AG04449 (cell line): ENCODE data around the gene AGBL4.

ENCODE experiments used
- CTCF ChIA-PET: fragments of 350-600 bp; formaldehyde crosslinking; extraction: SDS; loops from one replicate; lab custom pipeline; 2021; ENCODE audit warnings: antibody characterized with exemption; lab: Yijun Ruan, JAX
- POLR2A ChIA-PET: fragments of 400-600, 350-600 bp; formaldehyde crosslinking; extraction: SDS; loops from one replicate; lab custom pipeline; 2020; ENCODE audit warnings: antibody characterized with exemption, inconsistent platforms; lab: Yijun Ruan, JAX
- DNase-seq: peaks from one replicate; pipeline ENCODE4 v3.0.0-alpha.2; 2010; ENCODE audit warnings: low read depth, low spot score
- H3K4me3 ChIP-seq: 2 replicates; pipeline ENCODE4 v1.5.1; 2011; ENCODE audit warnings: low read depth, mild to moderate bottlenecking, control low read depth, low read length
- CTCF ChIP-seq: IDR thresholded peaks from one replicate; pipeline ENCODE4 v1.5.1; 2011; ENCODE audit warnings: mild to moderate bottlenecking, moderate library complexity, low read length, control low read depth, inconsistent platforms; ENCODE audit not compliant: insufficient read depth; ENCODE audit errors: missing control alignments

The AGBL4 gene

GRCh38 chr1:48906729-48907128, 1117.0 kb downstream of the AGBL4 start:
- H3K4me3 ChIP-seq, result no peak overlapping the region
- ChIA-PET POLR2A (no interaction called here), CTCF (interaction anchor here (0.7 to 1.6 kb wide), 4 partner anchors 9 to 13 kb away, joined by 3 to 7 read pairs (median 3); no protein-coding TSS in a partner anchor)
- DNase-seq, result no peak
- no peak for TF ChIP-seq CTCF

- no peak for DNase-seq
- H3K4me3 ChIP-seq, result no peak overlapping the region
- TF ChIP-seq CTCF, result no peak
- POLR2A ChIA-PET, result no interaction called here
- CTCF ChIA-PET, result interaction anchor here (0.7 to 1.6 kb wide), 3 partner anchors 9 to 13 kb away, joined by 3 to 7 read pairs (median 3); no protein-coding TSS in a partner anchor
Measured at GRCh38 chr1:48906164-48906563, 1117.6 kb downstream of the AGBL4 start.

GRCh38 chr1:48903291-48903690, 1120.5 kb downstream of the AGBL4 start:
- CTCF ChIA-PET, result no interaction called here
- POLR2A ChIA-PET, result no interaction called here
- TF ChIP-seq CTCF, result no peak
- H3K4me3 ChIP-seq, result no peak overlapping the region
- DNase-seq, result no peak

GRCh38 chr1:48898894-48899293, 1124.9 kb downstream of the AGBL4 start:
- no peak for TF ChIP-seq CTCF
- DNase-seq, result no peak
- CTCF ChIA-PET, result no interaction called here
- POLR2A ChIA-PET, result no interaction called here
- H3K4me3 ChIP-seq, result no peak overlapping the region

- no peak overlapping the region for H3K4me3 ChIP-seq
- DNase-seq, result no peak
- ChIA-PET POLR2A (no interaction called here), CTCF (interaction anchor here (1.2 kb wide), 1 partner anchor 14 kb away, joined by 3 read pairs; no protein-coding TSS in a partner anchor)
- TF ChIP-seq CTCF, result no peak
Measured at GRCh38 chr1:48889615-48890014, 1134.1 kb downstream of the AGBL4 start.

GRCh38 chr1:48889082-48889481, 1134.7 kb downstream of the AGBL4 start:
- no peak for DNase-seq
- ChIA-PET CTCF (interaction anchor here (1.2 kb wide), 1 partner anchor 13 kb away, joined by 3 read pairs; no protein-coding TSS in a partner anchor), POLR2A (no interaction called here)
- no peak overlapping the region for H3K4me3 ChIP-seq
- no peak for TF ChIP-seq CTCF
